MCF 10A (cell line): ENCODE results near the gene BIRC2. TPM values are rescaled to one million over a fixed set of nuclear protein-coding genes. Genes with fewer than 3 reads are reported as not detected.

ENCODE experiments used
- BruUV-seq: library from RNA; stranded (reverse); fragments of 400-500 nt; replicated peaks from 2 replicates; lab custom pipeline; 2021; lab: Mats Ljungman, UMichigan
- CTCF ChIA-PET: fragments of 300-600 bp; sonication (Branson Sonifier 250); formaldehyde crosslinking; extraction: SDS; loops from one replicate; lab custom pipeline; 2021; ENCODE audit warnings: antibody characterized with exemption, inconsistent platforms; lab: Yijun Ruan, JAX
- POLR2A ChIA-PET: fragments of 300-600, 350-650 bp; sonication (Branson Sonifier 250); formaldehyde crosslinking; extraction: SDS; loops from one replicate; lab custom pipeline; 2020; ENCODE audit warnings: antibody characterized with exemption, inconsistent platforms; lab: Yijun Ruan, JAX
- DNase-seq: peaks from one replicate; pipeline ENCODE4 v3.0.0-alpha.2; 2018; ENCODE audit not compliant: unreplicated experiment
- H3K27ac Mint-ChIP-seq: one replicate; pipeline ENCODE4 v1.8.0; 2022; ENCODE audit warnings: mild to moderate bottlenecking, low read depth, mixed read lengths; ENCODE audit not compliant: unreplicated experiment
- H3K27me3 Mint-ChIP-seq: one replicate; pipeline ENCODE4 v1.8.0; 2022; ENCODE audit warnings: mixed read lengths; ENCODE audit not compliant: insufficient read depth, unreplicated experiment
- H3K36me3 Mint-ChIP-seq: one replicate; pipeline ENCODE4 v1.8.0; 2022; ENCODE audit warnings: mild to moderate bottlenecking, moderate library complexity, mixed read lengths; ENCODE audit not compliant: insufficient read depth, unreplicated experiment
- H3K4me1 Mint-ChIP-seq: one replicate; pipeline ENCODE4 v1.8.0; 2022; ENCODE audit warnings: mixed read lengths; ENCODE audit not compliant: insufficient read depth, unreplicated experiment
- H3K4me3 Mint-ChIP-seq: one replicate; pipeline ENCODE4 v1.8.0; 2022; ENCODE audit warnings: mild to moderate bottlenecking, moderate library complexity, mixed read lengths; ENCODE audit not compliant: unreplicated experiment
- H3K9me3 Mint-ChIP-seq: one replicate; pipeline ENCODE4 v1.8.0; 2022; ENCODE audit warnings: mixed read lengths; ENCODE audit not compliant: unreplicated experiment
- intact Hi-C: fragments of 100-400 bp; cut with micrococcal nuclease; formaldehyde crosslinking; loops from 2 replicates; pipeline ENCODE4 v1.14.1; 2022
- total RNA-seq: library from RNA; stranded (reverse); gene quantifications from 2 replicates; pipeline ENCODE4 v1.2.3, GENCODE V29; 2022
- TF ChIP-seq, protein P1 (sequence below): fragments of 200-600 bp; IDR thresholded peaks from one replicate; pipeline ENCODE4 v1.8.0; 2022; ENCODE audit warnings: antibody characterized with exemption, mild to moderate bottlenecking; ENCODE audit not compliant: unreplicated experiment

Gene BIRC2
- total RNA-seq, 1 experiment from 2014 or later = 50.0 TPM

DNA sequence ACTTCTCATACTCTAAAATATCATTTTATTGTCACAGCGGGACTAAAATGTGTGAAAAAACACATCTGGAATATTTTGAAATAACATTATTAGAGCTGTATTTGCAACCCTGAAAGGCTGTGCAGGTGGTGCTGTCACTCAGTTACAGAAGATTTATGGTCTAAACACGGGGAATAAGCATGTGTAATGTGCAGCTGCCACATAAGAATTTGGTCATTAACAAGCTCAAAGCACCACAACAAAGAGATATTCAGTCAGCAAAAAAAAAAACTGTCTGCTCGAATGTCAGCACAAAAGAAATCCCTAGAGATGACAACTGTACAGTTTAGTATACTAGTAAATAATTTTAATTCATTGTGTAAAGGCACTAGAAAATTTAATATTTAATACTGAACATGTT, 74.2 kb downstream of the BIRC2 start:
- no peaks in the 10 kb centered on the region for H3K36me3 Mint-ChIP-seq
- H3K9me3 Mint-ChIP-seq = no peaks in the 10 kb centered on the region
- H3K27me3 Mint-ChIP-seq = no peaks in the 10 kb centered on the region
- H3K4me1 Mint-ChIP-seq = peaks cover 15% of the 10 kb centered on the region
- TF ChIP-seq, protein P1, sequence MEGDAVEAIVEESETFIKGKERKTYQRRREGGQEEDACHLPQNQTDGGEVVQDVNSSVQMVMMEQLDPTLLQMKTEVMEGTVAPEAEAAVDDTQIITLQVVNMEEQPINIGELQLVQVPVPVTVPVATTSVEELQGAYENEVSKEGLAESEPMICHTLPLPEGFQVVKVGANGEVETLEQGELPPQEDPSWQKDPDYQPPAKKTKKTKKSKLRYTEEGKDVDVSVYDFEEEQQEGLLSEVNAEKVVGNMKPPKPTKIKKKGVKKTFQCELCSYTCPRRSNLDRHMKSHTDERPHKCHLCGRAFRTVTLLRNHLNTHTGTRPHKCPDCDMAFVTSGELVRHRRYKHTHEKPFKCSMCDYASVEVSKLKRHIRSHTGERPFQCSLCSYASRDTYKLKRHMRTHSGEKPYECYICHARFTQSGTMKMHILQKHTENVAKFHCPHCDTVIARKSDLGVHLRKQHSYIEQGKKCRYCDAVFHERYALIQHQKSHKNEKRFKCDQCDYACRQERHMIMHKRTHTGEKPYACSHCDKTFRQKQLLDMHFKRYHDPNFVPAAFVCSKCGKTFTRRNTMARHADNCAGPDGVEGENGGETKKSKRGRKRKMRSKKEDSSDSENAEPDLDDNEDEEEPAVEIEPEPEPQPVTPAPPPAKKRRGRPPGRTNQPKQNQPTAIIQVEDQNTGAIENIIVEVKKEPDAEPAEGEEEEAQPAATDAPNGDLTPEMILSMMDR = no peak
- no TSS peak for BruUV-seq
- DNase-seq = no peak
- H3K27ac Mint-ChIP-seq = no peak overlapping the region
- ChIA-PET POLR2A (interaction anchor here (1.1 to 1.7 kb wide), 3 partner anchors 15 to 31 kb away, joined by 3 to 4 read pairs (median 4); no protein-coding TSS in a partner anchor), CTCF (interaction anchor here (0.8 to 3.0 kb wide), 3 partner anchors 31 to 245 kb away, joined by 3 to 12 read pairs (median 4); no protein-coding TSS in a partner anchor)
- intact Hi-C loops = no loop called here
- no peak overlapping the region for H3K4me3 Mint-ChIP-seq

DNA sequence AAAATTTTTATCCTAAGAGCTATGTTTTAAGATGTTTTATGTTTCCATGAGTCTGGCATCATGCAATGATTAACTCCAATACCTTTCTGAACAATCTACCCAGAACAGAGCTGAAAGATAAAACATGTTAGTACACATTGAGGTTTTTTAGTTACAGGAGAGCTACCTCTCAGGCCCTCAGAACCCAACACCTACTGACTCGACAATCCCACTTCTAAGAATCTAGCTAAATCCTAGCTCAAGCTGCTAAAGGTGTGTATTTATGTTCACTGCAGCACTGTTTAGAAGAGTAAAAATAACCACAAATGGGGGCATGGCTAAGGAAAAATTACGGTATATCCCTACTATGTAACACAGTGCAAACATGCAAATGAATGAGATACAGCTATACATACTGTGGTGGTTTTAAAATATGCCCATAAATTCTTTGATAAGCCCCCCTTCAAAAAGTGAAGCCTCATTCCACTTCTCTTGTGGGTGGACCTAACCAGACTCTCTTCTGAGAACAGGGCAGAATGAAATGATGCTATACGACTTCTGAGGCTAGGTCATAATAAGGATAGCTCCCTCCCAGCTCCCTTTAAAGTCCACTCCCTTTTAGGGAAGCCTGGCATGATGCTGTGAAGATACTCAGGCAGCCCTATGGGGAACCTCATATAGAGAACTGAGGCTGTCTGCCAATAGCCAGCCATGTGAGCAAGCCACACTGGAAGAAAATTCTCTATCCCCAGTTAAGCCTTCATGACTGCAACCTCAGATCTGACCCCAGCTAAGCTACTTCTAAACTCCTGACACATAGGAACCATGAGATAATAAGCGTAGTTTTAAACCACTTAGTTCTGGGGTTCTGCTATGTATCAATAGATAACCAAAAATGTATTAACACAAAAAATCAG, 76.1 kb downstream of the BIRC2 start:
- no peak overlapping the region for H3K27ac Mint-ChIP-seq
- peaks cover 15% of the 10 kb centered on the region for H3K4me1 Mint-ChIP-seq
- no peaks in the 10 kb centered on the region for H3K9me3 Mint-ChIP-seq
- ChIA-PET CTCF (interaction anchor here (0.5 to 1.6 kb wide), 6 partner anchors 12 to 518 kb away, joined by 3 to 8 read pairs (median 4); no protein-coding TSS in a partner anchor), POLR2A (interaction anchor here (0.9 to 1.3 kb wide), 2 partner anchors 23 to 31 kb away, joined by 3 read pairs; no protein-coding TSS in a partner anchor)
- H3K27me3 Mint-ChIP-seq = no peaks in the 10 kb centered on the region
- no peak for DNase-seq
- intact Hi-C loops = no loop called here
- no peak overlapping the region for H3K4me3 Mint-ChIP-seq
- TF ChIP-seq, protein P1 = no peak
- BruUV-seq = no TSS peak
- no peaks in the 10 kb centered on the region for H3K36me3 Mint-ChIP-seq

DNA sequence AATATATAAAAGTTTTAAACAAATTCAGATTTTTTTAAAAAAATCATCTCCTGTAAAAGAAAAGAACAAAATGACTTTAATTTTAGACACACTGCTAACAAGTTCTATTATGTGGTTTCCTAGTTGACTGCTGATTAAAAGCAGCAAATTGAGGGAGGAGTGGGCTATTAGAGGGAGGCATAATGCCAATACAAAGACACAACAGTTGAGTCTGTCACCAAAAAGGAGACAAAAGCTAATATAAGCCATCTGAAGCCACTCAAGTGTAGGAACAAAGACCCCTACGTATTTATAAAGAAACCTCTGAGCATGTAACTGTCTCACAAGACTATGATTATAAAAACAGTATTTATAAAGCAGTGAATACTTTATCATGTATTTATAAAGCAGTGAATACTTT, 76.9 kb downstream of the BIRC2 start:
- no peak overlapping the region for H3K27ac Mint-ChIP-seq
- CTCF ChIA-PET = interaction anchor here (0.6 to 1.6 kb wide), 2 partner anchors 13 to 189 kb away, joined by 3 to 8 read pairs; no protein-coding TSS in a partner anchor
- H3K36me3 Mint-ChIP-seq = no peaks in the 10 kb centered on the region
- H3K27me3 Mint-ChIP-seq = no peaks in the 10 kb centered on the region
- peaks cover 10% of the 10 kb centered on the region for H3K4me1 Mint-ChIP-seq
- H3K4me3 Mint-ChIP-seq = no peak overlapping the region
- DNase-seq = no peak
- TF ChIP-seq, protein P1 = no peak
- POLR2A ChIA-PET = interaction anchor here (1.3 kb wide), 1 partner anchor 24 kb away, joined by 3 read pairs; no protein-coding TSS in a partner anchor
- intact Hi-C loops = no loop called here
- no TSS peak for BruUV-seq
- H3K9me3 Mint-ChIP-seq = no peaks in the 10 kb centered on the region

DNA sequence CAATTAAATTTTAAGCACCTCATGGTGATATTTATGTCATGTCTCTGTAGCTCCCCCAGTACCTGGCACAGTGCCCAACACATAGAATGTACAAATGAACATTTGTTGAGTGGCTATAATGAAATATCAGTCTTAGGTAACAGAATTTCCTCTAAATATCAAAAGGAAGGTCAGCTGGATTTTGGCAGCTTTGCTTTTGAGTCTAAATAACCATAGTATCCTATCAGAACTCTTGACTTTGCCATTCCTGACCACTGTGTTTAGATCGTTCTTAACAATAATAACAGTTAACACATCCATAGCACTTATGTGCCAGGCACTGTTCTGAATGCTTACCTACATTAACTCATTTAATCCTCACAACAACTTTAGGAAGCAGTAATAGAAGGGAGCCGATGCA, 79.0 kb downstream of the BIRC2 start:
- H3K36me3 Mint-ChIP-seq = no peaks in the 10 kb centered on the region
- TF ChIP-seq, protein P1 = no peak
- DNase-seq = no peak
- no TSS peak for BruUV-seq
- intact Hi-C loops = no loop called here
- H3K27ac Mint-ChIP-seq = no peak overlapping the region
- CTCF ChIA-PET = interaction anchor here (0.6 to 2.4 kb wide), 4 partner anchors 35 to 1983 kb away, joined by 3 to 9 read pairs (median 5); no protein-coding TSS in a partner anchor
- POLR2A ChIA-PET = interaction anchor here (1.0 kb wide), 1 partner anchor 26 kb away, joined by 3 read pairs; no protein-coding TSS in a partner anchor
- H3K4me1 Mint-ChIP-seq = no peaks in the 10 kb centered on the region
- no peaks in the 10 kb centered on the region for H3K27me3 Mint-ChIP-seq
- no peaks in the 10 kb centered on the region for H3K9me3 Mint-ChIP-seq
- no peak overlapping the region for H3K4me3 Mint-ChIP-seq
